ENCODE results near the gene EPGN.

- TF ChIP-seq, protein P1, sequence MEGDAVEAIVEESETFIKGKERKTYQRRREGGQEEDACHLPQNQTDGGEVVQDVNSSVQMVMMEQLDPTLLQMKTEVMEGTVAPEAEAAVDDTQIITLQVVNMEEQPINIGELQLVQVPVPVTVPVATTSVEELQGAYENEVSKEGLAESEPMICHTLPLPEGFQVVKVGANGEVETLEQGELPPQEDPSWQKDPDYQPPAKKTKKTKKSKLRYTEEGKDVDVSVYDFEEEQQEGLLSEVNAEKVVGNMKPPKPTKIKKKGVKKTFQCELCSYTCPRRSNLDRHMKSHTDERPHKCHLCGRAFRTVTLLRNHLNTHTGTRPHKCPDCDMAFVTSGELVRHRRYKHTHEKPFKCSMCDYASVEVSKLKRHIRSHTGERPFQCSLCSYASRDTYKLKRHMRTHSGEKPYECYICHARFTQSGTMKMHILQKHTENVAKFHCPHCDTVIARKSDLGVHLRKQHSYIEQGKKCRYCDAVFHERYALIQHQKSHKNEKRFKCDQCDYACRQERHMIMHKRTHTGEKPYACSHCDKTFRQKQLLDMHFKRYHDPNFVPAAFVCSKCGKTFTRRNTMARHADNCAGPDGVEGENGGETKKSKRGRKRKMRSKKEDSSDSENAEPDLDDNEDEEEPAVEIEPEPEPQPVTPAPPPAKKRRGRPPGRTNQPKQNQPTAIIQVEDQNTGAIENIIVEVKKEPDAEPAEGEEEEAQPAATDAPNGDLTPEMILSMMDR (conservative IDR thresholded peaks at IDR 0.05 in 1 of 2, IDR thresholded peaks at IDR 0.05 in 1 of 2; ENCODE audit: extremely low read depth in 1 of 2, insufficient read depth in 1 of 2, low read depth in 1 of 2, low read length in 2 of 2) = no peak
- no peak for TF ChIP-seq EZH2 (IDR thresholded peaks at IDR 0.05; ENCODE audit: borderline replicate concordance, low read length)
These were observed 27.2 kb downstream of the EPGN start for GRCh38 chr4:74335341-74336021.
